ENCODE data around the gene ZNF205. TPM values are rescaled to one million over a fixed set of nuclear protein-coding genes. Genes with fewer than 3 reads are reported as not detected.

Gene ZNF205
- total and polyA plus RNA-seq, 9 of the 15 experiments (the other 6 are each of a cell fraction or from before 2014, with no cell fraction given) = 2.4 to 11.8 (median 5.1) TPM; not detected in 2

GRCh38 chr16:3096362-3096761 is 16.0 kb upstream of the ZNF205 start:
- Histone ChIP-seq H3K27ac (ENCODE audit: extremely low read depth, low read depth, low read length) (no peak overlapping the region), H3K9me1 (ENCODE audit: control insufficient read depth, insufficient read depth, low read length) (no peaks in the 10 kb centered on the region), H3K4me1 (replicated peaks in 1 of 2; ENCODE audit: control insufficient read depth in 2 of 2, insufficient read depth in 2 of 2, low read length in 2 of 2) (peaks cover 19 to 35% of the 10 kb centered on the region in 2 experiments), H3K9me3 (replicated peaks; ENCODE audit: control insufficient read depth, insufficient read depth, low read depth, low read length) (no peaks in the 10 kb centered on the region), H3K9ac (ENCODE audit: insufficient read depth in 1 of 2, low read depth in 2 of 2, low read length in 2 of 2) (no peak overlapping the region), H3K79me2 (ENCODE audit: control insufficient read depth, insufficient read depth, low read length) (no peaks in the 10 kb centered on the region), H3K4me3 (no peak overlapping the region), H2AFZ (ENCODE audit: low read depth, low read length) (peak overlapping the region; percentile 68), H3K27me3 (ENCODE audit: control insufficient read depth in 2 of 2, insufficient read depth in 2 of 2, low read length in 2 of 2) (peaks cover 2 to 11% of the 10 kb centered on the region in 2 experiments; a peak in 3 of 5 replicates), H3K4me2 (ENCODE audit: insufficient read depth, low read length) (no peak overlapping the region), H3K36me3 (ENCODE audit: control insufficient read depth, insufficient read depth, low read length) (no peaks in the 10 kb centered on the region), H4K20me1 (replicated peaks; ENCODE audit: control insufficient read depth, insufficient read depth, low read length) (no peaks in the 10 kb centered on the region)
- 29% methylated on average over 6 of the region's 6 CpGs for WGBS (ENCODE audit: insufficient coverage, low coverage, missing lambda C conversion rate)
- ChIA-PET POLR2A (interaction anchor here (0.6 to 0.7 kb wide), 2 partner anchors 48 to 1343 kb away, joined by 4 read pairs; no protein-coding TSS in a partner anchor), CTCF (ENCODE audit: low intra/inter-chr PET ratio) (interaction anchor here (0.9 to 1.3 kb wide), 2 partner anchors 28 to 33 kb away, joined by 3 to 10 read pairs; no protein-coding TSS in a partner anchor)
- ATAC-seq (no peak), DNase-seq (ENCODE audit: extremely low read depth in 1 of 4, low spot score in 3 of 4) (no peak), FAIRE-seq (no peak)
- in situ Hi-C loops (cut with MboI) (no loop called here), intact Hi-C loops (cut with micrococcal nuclease) (no loop called here)
- BruUV-seq (replicated peaks) = no TSS peak
- TF ChIP-seq BCOR (IDR thresholded peaks at IDR 0.05) (peak; percentile 51; the same call in 1 of the 2 replicates), ZNF239 (CRISPR knock-in tag; IDR thresholded peaks at IDR 0.05) (no peak), ESRRB (CRISPR knock-in tag; IDR thresholded peaks at IDR 0.05; ENCODE audit: borderline replicate concordance) (no peak), DLX4 (CRISPR knock-in tag; IDR thresholded peaks at IDR 0.05) (no peak), E2F4 (CRISPR knock-in tag; IDR thresholded peaks at IDR 0.05; ENCODE audit: low read depth) (no peak), ZNF277 (CRISPR knock-in tag; IDR thresholded peaks at IDR 0.05; ENCODE audit: borderline replicate concordance) (no peak), NFIC (IDR thresholded peaks at IDR 0.05) (no peak), SMARCA5 (IDR thresholded peaks at IDR 0.05) (peak; percentile 27; the same call in 1 of the 2 replicates), NR2F6 (CRISPR knock-in tag; IDR thresholded peaks at IDR 0.05) (no peak), ZSCAN29 (IDR thresholded peaks at IDR 0.05) (no peak), RREB1 (CRISPR knock-in tag; IDR thresholded peaks at IDR 0.05) (no peak), SMAD2 (IDR thresholded peaks at IDR 0.05; ENCODE audit: low read depth, low read length) (no peak), MLLT1 (IDR thresholded peaks at IDR 0.05) (no peak), PML (IDR thresholded peaks at IDR 0.05; ENCODE audit: low read length) (no peak)
